Measurements from ENCODE around the gene MPO. TPM values are rescaled to one million over a fixed set of nuclear protein-coding genes. Genes with fewer than 3 reads are reported as not detected.

MPO gene, protein sequence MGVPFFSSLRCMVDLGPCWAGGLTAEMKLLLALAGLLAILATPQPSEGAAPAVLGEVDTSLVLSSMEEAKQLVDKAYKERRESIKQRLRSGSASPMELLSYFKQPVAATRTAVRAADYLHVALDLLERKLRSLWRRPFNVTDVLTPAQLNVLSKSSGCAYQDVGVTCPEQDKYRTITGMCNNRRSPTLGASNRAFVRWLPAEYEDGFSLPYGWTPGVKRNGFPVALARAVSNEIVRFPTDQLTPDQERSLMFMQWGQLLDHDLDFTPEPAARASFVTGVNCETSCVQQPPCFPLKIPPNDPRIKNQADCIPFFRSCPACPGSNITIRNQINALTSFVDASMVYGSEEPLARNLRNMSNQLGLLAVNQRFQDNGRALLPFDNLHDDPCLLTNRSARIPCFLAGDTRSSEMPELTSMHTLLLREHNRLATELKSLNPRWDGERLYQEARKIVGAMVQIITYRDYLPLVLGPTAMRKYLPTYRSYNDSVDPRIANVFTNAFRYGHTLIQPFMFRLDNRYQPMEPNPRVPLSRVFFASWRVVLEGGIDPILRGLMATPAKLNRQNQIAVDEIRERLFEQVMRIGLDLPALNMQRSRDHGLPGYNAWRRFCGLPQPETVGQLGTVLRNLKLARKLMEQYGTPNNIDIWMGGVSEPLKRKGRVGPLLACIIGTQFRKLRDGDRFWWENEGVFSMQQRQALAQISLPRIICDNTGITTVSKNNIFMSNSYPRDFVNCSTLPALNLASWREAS
- total RNA-seq = not detected in 2 replicates

GRCh38 chr17:58280480-58281217 is at the start of gene MPO:
TSS of gene MPO (minus strand) at chr17:58280935. CDS start at chr17:58280758, 177 bp downstream.

GRCh38 chr17:58328195-58329034 is 47.7 kb upstream of the MPO start, which contains the start of gene TSPOAP1:
TSS of gene TSPOAP1 (minus strand) at chr17:58328795. CDS start at chr17:58327920, 875 bp downstream.

DNA sequence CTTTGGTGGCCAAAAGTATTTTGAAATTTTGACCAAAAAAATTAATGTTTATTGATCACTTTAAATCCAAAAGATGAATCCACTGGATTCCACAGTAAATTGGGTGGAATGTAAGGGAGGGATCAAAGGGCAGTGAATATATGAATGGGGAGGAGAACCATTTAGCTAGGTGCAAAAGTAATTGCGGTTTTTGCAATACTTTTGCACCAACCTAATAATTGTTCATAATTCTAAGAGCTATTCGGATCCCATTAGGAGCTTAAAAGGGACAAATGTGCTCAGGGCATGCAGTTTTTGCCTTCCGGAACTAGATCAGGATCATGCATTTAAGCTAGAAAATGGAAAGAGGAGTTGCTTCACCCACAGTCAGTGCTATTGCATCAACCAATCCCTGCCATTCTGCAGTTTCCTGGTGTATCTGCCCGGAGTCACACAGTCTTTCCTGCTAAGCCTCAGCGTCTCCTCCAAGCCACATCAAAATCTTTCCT is 42.5 kb downstream of the MPO start, which contains the start of gene LPO:
Gene LPO (plus strand): TSS at position 438 of the 488 bp plus-strand sequence. CDS start 4,396 bp downstream, outside the sequence.

Other genes starting within 250 kb of the MPO start
- 10.1 and 17.7 TPM in 2 replicates for gene DYNLL2, start 197.5 kb downstream of the MPO start, total RNA-seq
- not detected in 2 replicates for gene OR4D1, start 132.6 kb downstream of the MPO start, total RNA-seq
- under 0.01 TPM in 1 of 2 replicates, not detected in the other for gene OR4D2, start 114.0 kb downstream of the MPO start, total RNA-seq
- not detected in 2 replicates for gene EPX, start 88.2 kb downstream of the MPO start, total RNA-seq
- 8.9 and 9.4 TPM in 2 replicates for gene MKS1, start 61.7 kb downstream of the MPO start, total RNA-seq
- gene LPO, start 42.4 kb downstream of the MPO start, total RNA-seq = 0.21 TPM in 1 of 2 replicates, not detected in the other
- gene TSPOAP1, start 47.9 kb upstream of the MPO start, total RNA-seq = 0.48 and 1.3 TPM in 2 replicates
- 37.5 and 41.7 TPM in 2 replicates for gene SUPT4H1, start 71.3 kb upstream of the MPO start, total RNA-seq
- gene RNF43, start 136.6 kb upstream of the MPO start, total RNA-seq = 4.6 and 6.0 TPM in 2 replicates
- gene HSF5, start 207.5 kb upstream of the MPO start, total RNA-seq = under 0.01 TPM in 1 of 2 replicates, not detected in the other
- 50.6 and 65.2 TPM in 2 replicates for gene MTMR4, start 233.7 kb upstream of the MPO start, total RNA-seq